Fibroblast of lung (primary cell): ENCODE results near the gene SLX9. TPM values are rescaled to one million over a fixed set of nuclear protein-coding genes. Genes with fewer than 3 reads are reported as not detected.

ENCODE experiments used
- DNase-seq, 2 donors: peaks; one replicate each; pipeline versions ENCODE4 v3.0.0 to v3.0.0-alpha.2; 2010; ENCODE audit warnings: low read depth in 2 of 2
- H2AFZ ChIP-seq: 2 replicates; pipeline ENCODE4 v1.5.1; 2012; ENCODE audit warnings: low read length, control low read depth, inconsistent platforms
- H3K27ac ChIP-seq: 2 replicates; pipeline ENCODE4 v1.5.1; 2011; ENCODE audit warnings: low read length, control low read depth; ENCODE audit not compliant: insufficient read depth
- H3K27me3 ChIP-seq: 2 replicates; pipeline ENCODE4 v1.5.1; 2011; ENCODE audit warnings: mild to moderate bottlenecking, low read length; ENCODE audit not compliant: control insufficient read depth, insufficient read depth
- H3K36me3 ChIP-seq: 2 replicates; pipeline ENCODE4 v1.5.1; 2011; ENCODE audit warnings: low read length; ENCODE audit not compliant: control insufficient read depth, insufficient read depth
- H3K4me1 ChIP-seq: 2 replicates; pipeline ENCODE4 v1.5.1; 2011; ENCODE audit warnings: low read length; ENCODE audit not compliant: control insufficient read depth, insufficient read depth; ENCODE audit errors: extremely low read depth
- H3K4me2 ChIP-seq: 2 replicates; pipeline ENCODE4 v1.5.1; 2011; ENCODE audit warnings: low read length, control low read depth; ENCODE audit not compliant: insufficient read depth; ENCODE audit errors: extremely low read depth
- H3K4me3 ChIP-seq, 4 experiments: fragments of 200-600 bp in 1 of 4; sonication (generic) in 1 of 4; replicated peaks in 1 of 4; 2 replicates each; pipeline ENCODE4 v1.5.1; 2011 to 2016; ENCODE audit warnings: low read length in 4 of 4, low read depth in 3 of 4, mild to moderate bottlenecking in 3 of 4, control low read depth in 2 of 4, inconsistent platforms in 1 of 4, mixed read lengths in 1 of 4; ENCODE audit not compliant: insufficient read depth in 1 of 4; ENCODE audit errors: control extremely low read depth in 1 of 4
- H3K79me2 ChIP-seq: 2 replicates; pipeline ENCODE4 v1.5.1; 2012; ENCODE audit warnings: mild to moderate bottlenecking, low read length, inconsistent platforms; ENCODE audit not compliant: control insufficient read depth, insufficient read depth
- H3K9ac ChIP-seq: 2 replicates; pipeline ENCODE4 v1.5.1; 2011; ENCODE audit warnings: mild to moderate bottlenecking, low read length, control low read depth; ENCODE audit not compliant: insufficient read depth
- H3K9me3 ChIP-seq: 2 replicates; pipeline ENCODE4 v1.5.1; 2012; ENCODE audit warnings: low read depth, low read length; ENCODE audit not compliant: control insufficient read depth, insufficient read depth
- H4K20me1 ChIP-seq: 2 replicates; pipeline ENCODE4 v1.5.1; 2011; ENCODE audit warnings: low read length; ENCODE audit not compliant: control insufficient read depth, insufficient read depth; ENCODE audit errors: extremely low read depth
- EZH2 ChIP-seq: IDR thresholded peaks from 2 replicates; pipeline ENCODE4 v1.5.1; 2012; ENCODE audit warnings: low read length, control low read depth, mild to moderate bottlenecking; ENCODE audit errors: missing control alignments
- polyA plus RNA-seq, 2 donors: library from polyadenylated mRNA; depleted of rRNA in 1 of 2; stranded (reverse) in 1 of 2; unstranded in 1 of 2; fragments of >200 nt; gene quantifications; 2 replicates each; pipeline ENCODE4 v1.2.1, GENCODE V29; 2011 to 2012; ENCODE audit warnings: missing spikeins in 1 of 2
- total RNA-seq: library from RNA; depleted of rRNA; stranded (reverse); fragments of >200 nt; gene quantifications from 2 replicates; pipeline ENCODE4 v1.2.1, GENCODE V29; 2014
- TF ChIP-seq, protein P1 (sequence below), 2 donors: IDR thresholded peaks in 1 of 2; conservative IDR thresholded peaks in 1 of 2; 1 replicate in 1 of 2; 2 replicates in 1 of 2; pipeline ENCODE4 v1.5.1; 2011 to 2012; ENCODE audit warnings: low read length in 2 of 2, control low read depth in 1 of 2, inconsistent platforms in 1 of 2, low read depth in 1 of 2, mild to moderate bottlenecking in 1 of 2

The SLX9 gene
- total and polyA plus RNA-seq, 2 donors (not counting 1 experiment from before 2014, with no cell fraction given), result 9.7 to 14.9 TPM

DNA sequence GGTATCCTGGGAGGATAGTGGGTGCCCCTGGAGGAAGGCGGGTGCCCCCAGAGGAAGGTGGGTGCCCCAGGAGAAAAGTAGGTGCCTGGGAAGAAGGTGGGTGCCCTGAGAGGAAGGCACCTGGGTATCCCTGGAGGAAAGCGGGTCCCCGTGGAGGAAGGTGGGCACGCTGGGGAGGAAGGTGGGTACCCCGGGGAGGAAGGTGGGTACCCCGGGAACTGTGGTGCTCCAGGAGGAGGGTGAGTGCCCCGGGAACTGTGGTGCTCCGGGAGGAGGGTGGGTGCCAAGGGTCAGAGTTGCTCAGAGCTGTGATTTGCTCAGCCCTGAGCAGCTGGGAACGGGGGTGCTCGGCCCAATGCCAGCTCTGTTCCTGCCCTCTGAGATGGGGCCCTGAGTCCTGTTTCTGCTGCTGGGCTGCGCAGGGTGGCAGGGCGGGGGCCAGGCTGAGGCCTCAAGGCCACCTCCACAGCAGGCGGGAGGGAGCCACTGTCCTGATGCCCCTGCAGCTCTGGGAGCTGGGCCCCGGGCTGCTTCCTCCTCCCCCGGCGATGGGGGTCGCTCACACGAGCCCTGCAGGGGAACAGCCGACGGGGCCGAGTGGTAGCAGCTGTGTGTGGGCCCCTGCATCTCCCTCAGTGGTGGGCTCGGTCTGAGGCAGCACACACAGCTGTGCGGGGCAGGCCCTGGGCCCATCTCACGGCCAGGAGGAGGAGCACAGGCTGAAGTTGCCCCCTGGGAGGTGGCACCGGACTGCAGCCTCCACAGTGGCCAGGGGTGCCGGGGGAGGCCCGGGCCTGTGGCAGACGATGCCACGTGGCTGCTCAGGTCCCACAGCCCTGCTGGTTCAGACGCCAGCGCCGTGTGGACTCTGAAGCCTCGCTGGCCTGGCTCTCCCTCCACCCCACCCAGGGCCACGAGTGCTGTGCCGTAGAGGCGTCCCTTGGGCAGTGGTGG is 57.4 kb downstream of the SLX9 start:
- H3K4me1 ChIP-seq, result peaks cover 2% of the 10 kb centered on the region
- no peaks in the 10 kb centered on the region for H3K9me3 ChIP-seq
- H3K27me3 ChIP-seq, result peaks cover 9% of the 10 kb centered on the region
- H3K27ac ChIP-seq, result no peak overlapping the region
- no peaks in the 10 kb centered on the region for H4K20me1 ChIP-seq
- no peaks in the 10 kb centered on the region for H3K36me3 ChIP-seq
- no peaks in the 10 kb centered on the region for H3K79me2 ChIP-seq
- DNase-seq, result no peak
- H3K4me2 ChIP-seq, result no peak overlapping the region
- TF ChIP-seq, protein P1, sequence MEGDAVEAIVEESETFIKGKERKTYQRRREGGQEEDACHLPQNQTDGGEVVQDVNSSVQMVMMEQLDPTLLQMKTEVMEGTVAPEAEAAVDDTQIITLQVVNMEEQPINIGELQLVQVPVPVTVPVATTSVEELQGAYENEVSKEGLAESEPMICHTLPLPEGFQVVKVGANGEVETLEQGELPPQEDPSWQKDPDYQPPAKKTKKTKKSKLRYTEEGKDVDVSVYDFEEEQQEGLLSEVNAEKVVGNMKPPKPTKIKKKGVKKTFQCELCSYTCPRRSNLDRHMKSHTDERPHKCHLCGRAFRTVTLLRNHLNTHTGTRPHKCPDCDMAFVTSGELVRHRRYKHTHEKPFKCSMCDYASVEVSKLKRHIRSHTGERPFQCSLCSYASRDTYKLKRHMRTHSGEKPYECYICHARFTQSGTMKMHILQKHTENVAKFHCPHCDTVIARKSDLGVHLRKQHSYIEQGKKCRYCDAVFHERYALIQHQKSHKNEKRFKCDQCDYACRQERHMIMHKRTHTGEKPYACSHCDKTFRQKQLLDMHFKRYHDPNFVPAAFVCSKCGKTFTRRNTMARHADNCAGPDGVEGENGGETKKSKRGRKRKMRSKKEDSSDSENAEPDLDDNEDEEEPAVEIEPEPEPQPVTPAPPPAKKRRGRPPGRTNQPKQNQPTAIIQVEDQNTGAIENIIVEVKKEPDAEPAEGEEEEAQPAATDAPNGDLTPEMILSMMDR (conservative IDR thresholded peaks at IDR 0.05 in 1 of 2, IDR thresholded peaks at IDR 0.05 in 1 of 2; ENCODE audit: low read depth in 1 of 2, low read length in 2 of 2), result no peak
- no peak for TF ChIP-seq EZH2
- no peak overlapping the region for H2AFZ ChIP-seq
- H3K9ac ChIP-seq, result no peak overlapping the region
- no peak overlapping the region for H3K4me3 ChIP-seq

DNA sequence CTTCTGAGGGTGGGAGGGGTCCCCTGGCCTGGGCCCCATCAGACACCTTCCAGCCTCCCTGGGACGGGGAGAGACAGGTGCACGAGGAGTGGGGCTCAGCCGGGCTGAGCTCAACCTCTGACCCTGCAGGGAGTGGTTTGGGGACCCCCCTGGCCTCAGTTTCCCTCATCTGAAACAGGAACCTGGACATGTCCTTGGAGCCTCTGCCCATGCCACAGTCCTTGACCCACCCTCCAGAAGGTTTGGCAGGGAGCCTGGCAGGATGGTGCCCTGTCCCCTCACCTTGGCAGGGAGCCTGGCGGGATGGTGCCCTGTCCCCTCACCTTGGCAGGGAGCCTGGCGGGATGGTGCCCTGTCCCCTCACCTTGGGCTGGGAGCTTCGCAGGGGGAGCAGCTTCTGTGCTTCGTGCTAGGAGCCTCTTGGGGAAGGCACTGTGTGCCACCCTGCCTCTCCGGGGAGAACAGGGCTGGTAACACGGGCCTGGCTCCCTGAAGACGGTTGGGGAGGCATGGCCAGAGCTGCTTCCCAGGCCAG is 58.3 kb downstream of the SLX9 start:
- no peaks in the 10 kb centered on the region for H3K36me3 ChIP-seq
- H3K27me3 ChIP-seq, result peaks cover 9% of the 10 kb centered on the region
- no peaks in the 10 kb centered on the region for H4K20me1 ChIP-seq
- no peak for TF ChIP-seq EZH2
- TF ChIP-seq, protein P1 (conservative IDR thresholded peaks at IDR 0.05 in 1 of 2, IDR thresholded peaks at IDR 0.05 in 1 of 2; ENCODE audit: low read depth in 1 of 2, low read length in 2 of 2), result no peak
- no peak overlapping the region for H2AFZ ChIP-seq
- no peak for DNase-seq
- no peaks in the 10 kb centered on the region for H3K9me3 ChIP-seq
- no peaks in the 10 kb centered on the region for H3K4me1 ChIP-seq
- no peak overlapping the region for H3K4me2 ChIP-seq
- no peak overlapping the region for H3K9ac ChIP-seq
- no peaks in the 10 kb centered on the region for H3K79me2 ChIP-seq
- H3K27ac ChIP-seq, result no peak overlapping the region
- H3K4me3 ChIP-seq, result no peak overlapping the region

DNA sequence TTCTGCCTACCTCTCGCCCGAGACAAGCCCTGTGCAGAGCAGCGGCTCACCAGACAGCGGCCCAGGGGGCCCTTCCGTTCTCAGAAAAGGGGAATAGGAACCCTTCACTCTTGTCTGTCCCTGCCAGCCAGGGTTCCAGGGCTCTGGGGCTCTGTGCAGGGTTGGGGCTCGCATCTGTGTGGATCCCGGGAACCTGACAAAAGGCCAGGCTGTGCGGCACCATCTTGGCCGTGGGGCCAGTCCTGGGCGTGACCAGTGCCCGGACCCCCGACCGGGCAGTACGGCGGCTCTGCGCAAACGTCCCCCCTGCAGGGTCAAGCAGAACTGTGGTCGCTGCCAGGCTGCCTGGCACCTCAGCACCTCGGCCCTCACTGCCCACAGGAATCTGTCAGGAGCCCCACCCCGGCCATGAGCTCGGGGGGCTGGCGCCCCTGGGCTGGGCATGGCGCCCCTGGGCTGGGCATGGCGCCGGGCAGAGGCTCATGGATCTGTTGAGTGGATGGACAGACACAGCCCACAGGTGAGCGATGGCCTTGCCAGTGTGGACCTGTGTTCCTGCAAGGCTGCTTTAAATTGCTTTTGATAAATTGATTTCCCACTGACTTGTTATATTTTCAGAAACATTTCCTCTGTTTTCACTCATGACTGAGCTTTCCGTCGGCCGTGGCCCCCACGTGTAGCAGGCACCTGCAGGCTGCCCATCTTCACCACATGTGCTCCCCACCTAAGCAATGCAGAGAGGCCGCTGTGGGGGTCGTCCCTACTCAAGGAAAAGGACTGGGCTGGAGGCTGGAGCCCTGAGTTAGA is 59.0 kb downstream of the SLX9 start:
- H3K9ac ChIP-seq, result no peak overlapping the region
- no peak overlapping the region for H3K4me3 ChIP-seq
- TF ChIP-seq, protein P1 (conservative IDR thresholded peaks at IDR 0.05 in 1 of 2, IDR thresholded peaks at IDR 0.05 in 1 of 2; ENCODE audit: low read depth in 1 of 2, low read length in 2 of 2), result no peak
- TF ChIP-seq EZH2, result no peak
- no peaks in the 10 kb centered on the region for H3K4me1 ChIP-seq
- peaks cover 9% of the 10 kb centered on the region for H3K27me3 ChIP-seq
- no peaks in the 10 kb centered on the region for H3K36me3 ChIP-seq
- no peak overlapping the region for H3K4me2 ChIP-seq
- no peaks in the 10 kb centered on the region for H3K79me2 ChIP-seq
- no peaks in the 10 kb centered on the region for H3K9me3 ChIP-seq
- no peak overlapping the region for H2AFZ ChIP-seq
- no peaks in the 10 kb centered on the region for H4K20me1 ChIP-seq
- no peak overlapping the region for H3K27ac ChIP-seq
- no peak for DNase-seq
